GM23338 (cell line): ENCODE measurements around the gene ZNF71. TPM values are rescaled to one million over a fixed set of nuclear protein-coding genes. Genes with fewer than 3 reads are reported as not detected.

Experiments
- ATAC-seq: fragments of 200-7000 bp; cut with Tn5 transposase; 3 replicates; pipeline ENCODE4 v1.9.1; 2020
- DNase-seq: peaks from one replicate; pipeline ENCODE4 v3.0.0-alpha.2; 2015; ENCODE audit warnings: low spot score
- H2AFZ ChIP-seq: fragments of 200-600 bp; sonication (generic); 2 replicates; pipeline ENCODE4 v1.8.0; 2016; ENCODE audit warnings: antibody characterized with exemption, mild to moderate bottlenecking, moderate library complexity
- H3F3A ChIP-seq: fragments of 200-600 bp; sonication (generic); replicated peaks from 2 replicates; pipeline ENCODE4 v1.8.0; 2017; ENCODE audit warnings: antibody characterized with exemption, mixed run types, low read depth
- H3K27ac ChIP-seq: fragments of 200-600 bp; sonication (generic); 2 replicates; pipeline ENCODE4 v1.6.1; 2016; ENCODE audit warnings: low read depth
- H3K27me3 ChIP-seq: fragments of 200-600 bp; sonication (generic); 2 replicates; pipeline ENCODE4 v1.8.0; 2016; ENCODE audit warnings: mild to moderate bottlenecking, mixed run types, moderate library complexity; ENCODE audit not compliant: insufficient read depth
- H3K36me3 ChIP-seq: fragments of 200-600 bp; sonication (generic); 2 replicates; pipeline ENCODE4 v1.8.0; 2016; ENCODE audit warnings: mild to moderate bottlenecking; ENCODE audit not compliant: insufficient read depth
- H3K4me1 ChIP-seq: fragments of 200-600 bp; sonication (generic); 2 replicates; pipeline ENCODE4 v1.8.0; 2016; ENCODE audit warnings: mild to moderate bottlenecking, moderate library complexity; ENCODE audit not compliant: insufficient read depth
- H3K4me2 ChIP-seq: fragments of 200-600 bp; sonication (generic); 2 replicates; pipeline ENCODE4 v1.7.1; 2017; ENCODE audit warnings: mixed run types
- H3K4me3 ChIP-seq: fragments of 200-600 bp; sonication (generic); 2 replicates; pipeline ENCODE4 v1.6.1; 2016; ENCODE audit warnings: mixed run types
- H3K79me2 ChIP-seq: fragments of 200-600 bp; sonication (generic); replicated peaks from 2 replicates; pipeline ENCODE4 v1.8.0; 2017; ENCODE audit warnings: mild to moderate bottlenecking; ENCODE audit not compliant: insufficient read depth
- H3K9me2 ChIP-seq: fragments of 200-600 bp; sonication (generic); 2 replicates; pipeline ENCODE4 v1.8.0; 2017; ENCODE audit not compliant: insufficient read depth
- H4K20me1 ChIP-seq: fragments of 200-600 bp; sonication (generic); replicated peaks from 2 replicates; pipeline ENCODE4 v1.8.0; 2017; ENCODE audit warnings: mild to moderate bottlenecking; ENCODE audit not compliant: insufficient read depth
- H3K27ac Mint-ChIP-seq: 2 replicates; pipeline ENCODE4 v1.8.0; 2020; ENCODE audit warnings: inconsistent platforms, mild to moderate bottlenecking, moderate library complexity, mixed read lengths
- H3K27me3 Mint-ChIP-seq: 3 replicates; pipeline ENCODE4 v1.8.0; 2022; ENCODE audit warnings: low read depth, mild to moderate bottlenecking, moderate library complexity, mixed read lengths, inconsistent platforms; ENCODE audit not compliant: insufficient read depth, poor library complexity
- H3K36me3 Mint-ChIP-seq: 3 replicates; pipeline ENCODE4 v1.8.0; 2021; ENCODE audit warnings: low read depth, mild to moderate bottlenecking, inconsistent platforms, moderate library complexity, mixed read lengths
- H3K4me1 Mint-ChIP-seq: 3 replicates; pipeline ENCODE4 v1.8.0; 2020; ENCODE audit warnings: mild to moderate bottlenecking, inconsistent platforms, mixed read lengths
- H3K4me3 Mint-ChIP-seq: 3 replicates; pipeline ENCODE4 v1.8.0; 2021; ENCODE audit warnings: moderate library complexity, mild to moderate bottlenecking, inconsistent platforms, mixed read lengths
- H3K9me3 Mint-ChIP-seq: 3 replicates; pipeline ENCODE4 v1.8.0; 2020; ENCODE audit warnings: moderate library complexity, mild to moderate bottlenecking, inconsistent platforms, mixed read lengths
- CTCF ChIP-seq, 2 experiments: fragments of 200-600 bp in 1 of 2; sonication (generic) in 1 of 2; conservative IDR thresholded peaks; 2 replicates each; pipeline versions ENCODE4 v1.5.1 to v1.6.1; 2016 to 2017; ENCODE audit warnings: antibody characterized with exemption in 2 of 2, low read depth in 2 of 2, mild to moderate bottlenecking in 2 of 2, moderate library complexity in 1 of 2
- EZH2phosphoT487 ChIP-seq: fragments of 200-600 bp; sonication (generic); IDR thresholded peaks from one replicate; pipeline ENCODE4 v1.8.1; 2018; ENCODE audit warnings: antibody characterized with exemption; ENCODE audit not compliant: unreplicated experiment
- JUNB ChIP-seq: IDR thresholded peaks from one replicate; pipeline ENCODE4 v1.6.1; 2016; ENCODE audit warnings: antibody characterized with exemption; ENCODE audit not compliant: unreplicated experiment
- REST ChIP-seq: IDR thresholded peaks from one replicate; pipeline ENCODE4 v1.6.1; 2018; ENCODE audit warnings: antibody characterized with exemption; ENCODE audit not compliant: unreplicated experiment
- STAT1 ChIP-seq: IDR thresholded peaks from one replicate; pipeline ENCODE4 v1.6.1; 2016; ENCODE audit warnings: antibody characterized with exemption; ENCODE audit not compliant: unreplicated experiment
- ZNF114 ChIP-seq: fragments of 250-450 bp; sonication (Bioruptor Pico); IDR thresholded peaks from 2 replicates; pipeline ENCODE4 v1.5.0; 2020; ENCODE audit warnings: mild to moderate bottlenecking, moderate library complexity
- ZNF331 ChIP-seq: fragments of 250-450 bp; sonication (Bioruptor Pico); IDR thresholded peaks from 2 replicates; pipeline ENCODE4 v1.5.0; 2020; ENCODE audit warnings: low read depth, mild to moderate bottlenecking, moderate library complexity
- polyA plus RNA-seq: library from polyadenylated mRNA; unstranded; fragments of >200 nt; fragmentation: Nextera tagmentation; extraction: Ambion mirVana; gene quantifications from 2 replicates; pipeline ENCODE4 v1.2.1, GENCODE V29; 2016
- total RNA-seq: library from RNA; depleted of rRNA; stranded (reverse); fragments of >200 nt; shearing (Covaris generic); gene quantifications from 2 replicates; pipeline ENCODE4 v1.2.3, GENCODE V29; 2014

ZNF71 gene
- total and polyA plus RNA-seq, 2 experiments from 2014 or later = 4.7 to 13.2 TPM

GRCh38 chr19:56608274-56608964 lies 13.3 kb downstream of the ZNF71 start (continued):
- TF ChIP-seq CTCF (conservative IDR thresholded peaks at IDR 0.05; ENCODE audit: low read depth in 2 of 2) = no peak
- no peak for TF ChIP-seq JUNB
- TF ChIP-seq STAT1 = no peak
- TF ChIP-seq ZNF114 (CRISPR knock-in tag) = no peak
- no peak for TF ChIP-seq ZNF331 (CRISPR knock-in tag)
- TF ChIP-seq REST = no peak
- no peak for TF ChIP-seq EZH2phosphoT487

GRCh38 chr19:56611288-56611687 lies 16.2 kb downstream of the ZNF71 start:
- Histone ChIP-seq H3K4me2 (no peak overlapping the region), H3K9me2 (no peaks in the 10 kb centered on the region), H3K4me1 (no peaks in the 10 kb centered on the region), H3F3A (no peaks in the 10 kb centered on the region), H3K4me3 (no peak overlapping the region), H3K79me2 (peaks cover 34% of the 10 kb centered on the region), H4K20me1 (no peaks in the 10 kb centered on the region; the same call in 1 of the 2 replicates), H3K27me3 (no peaks in the 10 kb centered on the region), H3K36me3 (no peaks in the 10 kb centered on the region), H3K27ac (no peak overlapping the region), H2AFZ (no peak overlapping the region)
- no peak overlapping the region for H3K4me3 Mint-ChIP-seq
- TF ChIP-seq CTCF (conservative IDR thresholded peaks at IDR 0.05; ENCODE audit: low read depth in 2 of 2) (peak; percentile 51 to 55), JUNB (no peak)
- ATAC-seq (peak; percentile 64), DNase-seq (peak; percentile 58)
- peaks cover 86% of the 10 kb centered on the region for H3K9me3 Mint-ChIP-seq
- H3K27ac Mint-ChIP-seq = no peak overlapping the region
- peaks cover 4% of the 10 kb centered on the region for H3K27me3 Mint-ChIP-seq
- peaks cover 86% of the 10 kb centered on the region for H3K36me3 Mint-ChIP-seq
- H3K4me1 Mint-ChIP-seq = no peaks in the 10 kb centered on the region; the same call in 2 of the 3 replicates
